T-helper 2 cell treated with Interferon-gamma antibody and Interleukin-4, amounts not matched to agents 5 μg/mL and 100 μg/mL, for 36 hours (primary cell): Measurements from ENCODE around the gene ENG.

Experiments
- DNase-seq: peaks from one replicate; pipeline ENCODE4 v3.0.0; 2021; ENCODE audit warnings: low spot score
- H3K27ac Mint-ChIP-seq: one replicate; pipeline ENCODE4 v1.8.0; 2021; ENCODE audit warnings: mild to moderate bottlenecking, mixed read lengths
- H3K27me3 Mint-ChIP-seq: one replicate; pipeline ENCODE4 v1.8.0; 2021; ENCODE audit warnings: low read depth, mixed read lengths
- H3K36me3 Mint-ChIP-seq: one replicate; pipeline ENCODE4 v1.8.0; 2021; ENCODE audit warnings: low read depth, mixed read lengths
- H3K4me1 Mint-ChIP-seq: one replicate; pipeline ENCODE4 v1.8.0; 2021; ENCODE audit warnings: low read depth, mixed read lengths
- H3K4me3 Mint-ChIP-seq: one replicate; pipeline ENCODE4 v1.8.0; 2022; ENCODE audit warnings: mild to moderate bottlenecking, moderate library complexity, mixed read lengths
- H3K9me3 Mint-ChIP-seq: one replicate; pipeline ENCODE4 v1.8.0; 2021; ENCODE audit warnings: mixed read lengths

The ENG gene

DNA sequence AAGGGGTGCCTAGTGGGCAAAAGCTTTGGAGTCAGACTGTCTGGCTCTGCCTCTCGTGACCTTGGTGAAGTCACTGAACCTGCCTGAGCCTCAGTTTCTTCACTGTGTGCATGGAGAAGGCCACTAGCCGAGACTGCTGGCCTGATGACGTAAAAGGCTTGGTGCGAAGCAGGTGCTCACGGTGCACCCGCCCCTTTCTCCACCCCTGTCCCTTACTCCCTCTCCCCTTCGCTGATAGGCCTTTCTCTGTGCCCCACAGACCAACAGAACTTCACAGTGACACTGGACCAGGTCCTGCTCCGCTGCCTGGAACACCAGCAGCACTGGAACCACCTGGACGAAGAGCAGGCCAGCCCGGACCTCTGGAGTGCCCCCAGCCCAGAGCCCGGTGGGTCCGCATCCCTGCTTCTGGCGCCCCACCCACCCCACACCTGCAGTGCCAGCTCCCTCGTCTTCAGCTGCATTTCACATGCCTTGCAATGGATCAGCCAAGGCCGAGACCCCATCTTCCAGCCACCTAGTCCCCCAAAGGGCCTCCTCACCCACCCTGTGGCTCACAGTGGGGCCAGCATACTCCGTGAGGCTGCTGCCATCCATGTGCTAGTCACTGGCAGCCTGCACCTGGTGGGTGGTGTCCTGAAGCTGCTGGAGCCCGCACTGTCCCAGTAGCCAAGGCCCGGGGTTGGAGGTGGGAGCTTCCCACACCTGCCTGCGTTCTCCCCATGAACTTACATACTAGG, 41.4 kb downstream of the ENG start:
- no peaks in the 10 kb centered on the region for H3K9me3 Mint-ChIP-seq
- no peak for DNase-seq
- H3K4me1 Mint-ChIP-seq, result no peaks in the 10 kb centered on the region
- no peak overlapping the region for H3K27ac Mint-ChIP-seq
- no peaks in the 10 kb centered on the region for H3K27me3 Mint-ChIP-seq
- H3K36me3 Mint-ChIP-seq, result peaks cover 31% of the 10 kb centered on the region
- no peak overlapping the region for H3K4me3 Mint-ChIP-seq

DNA sequence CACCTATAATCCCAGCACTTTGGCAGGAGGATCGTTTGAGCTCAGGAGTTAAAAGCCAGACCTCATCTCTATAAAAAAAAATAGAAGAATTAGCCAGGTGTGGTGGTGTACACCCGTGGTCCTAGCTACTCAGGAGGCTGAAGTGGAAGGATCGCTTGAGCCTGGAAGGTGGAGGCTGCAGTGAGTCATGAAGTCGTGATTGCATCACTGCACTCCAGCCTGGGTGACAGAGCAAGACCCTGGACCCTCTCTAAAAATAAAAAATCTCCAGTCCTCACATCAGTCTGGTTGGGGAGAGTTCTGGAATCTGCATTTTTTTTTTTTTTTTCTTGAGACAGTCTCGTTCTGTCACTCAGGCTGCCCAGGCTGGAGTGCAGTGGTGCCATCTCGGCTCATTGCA, 42.4 kb downstream of the ENG start:
- DNase-seq, result no peak
- H3K36me3 Mint-ChIP-seq, result peaks cover 32% of the 10 kb centered on the region
- H3K4me3 Mint-ChIP-seq, result no peak overlapping the region
- no peaks in the 10 kb centered on the region for H3K9me3 Mint-ChIP-seq
- H3K27ac Mint-ChIP-seq, result no peak overlapping the region
- H3K27me3 Mint-ChIP-seq, result no peaks in the 10 kb centered on the region
- H3K4me1 Mint-ChIP-seq, result no peaks in the 10 kb centered on the region

DNA sequence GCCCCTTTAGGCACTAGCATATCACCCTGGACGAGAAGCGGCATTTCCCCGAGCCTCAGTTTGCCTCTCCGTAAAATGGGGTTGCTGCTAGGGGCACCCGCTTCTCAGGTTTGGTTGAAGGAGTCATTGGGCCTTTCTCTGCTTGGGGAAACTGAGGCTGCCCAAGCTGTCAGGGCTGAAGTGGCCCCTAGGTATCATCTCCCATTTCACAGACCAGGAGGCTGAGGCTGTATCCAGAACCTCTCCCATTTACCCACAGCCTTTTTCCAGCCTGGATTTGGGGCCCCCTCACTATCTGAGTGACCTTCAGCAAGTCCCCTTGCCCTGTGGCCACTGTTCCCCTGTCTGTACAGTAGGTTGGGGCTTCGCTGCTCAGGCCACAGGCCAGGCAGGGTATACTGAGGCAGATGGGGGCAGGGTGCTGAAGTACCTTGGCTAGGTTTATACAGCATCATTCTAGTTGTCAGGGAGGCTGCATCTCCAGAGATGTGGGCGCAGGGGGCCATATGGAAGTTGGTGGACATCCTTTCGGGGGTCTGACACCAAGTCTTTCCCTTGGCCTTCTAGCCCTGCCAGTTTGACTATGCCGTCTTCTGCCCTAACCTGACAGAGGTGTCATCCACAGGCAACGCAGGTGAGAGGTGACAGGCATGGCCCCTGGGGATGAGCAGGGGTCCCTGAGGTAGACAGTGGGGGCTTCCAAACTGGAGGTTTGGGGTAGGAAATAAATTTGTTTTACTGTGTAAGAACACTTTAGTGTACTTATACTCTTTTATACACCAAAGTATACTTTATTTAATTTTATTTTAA, 43.9 kb downstream of the ENG start:
- Mint-ChIP-seq H3K9me3 (no peaks in the 10 kb centered on the region), H3K4me3 (no peak overlapping the region), H3K4me1 (peaks cover 3% of the 10 kb centered on the region), H3K27ac (no peak overlapping the region), H3K36me3 (peaks cover 40% of the 10 kb centered on the region), H3K27me3 (no peaks in the 10 kb centered on the region)
- no peak for DNase-seq

DNA sequence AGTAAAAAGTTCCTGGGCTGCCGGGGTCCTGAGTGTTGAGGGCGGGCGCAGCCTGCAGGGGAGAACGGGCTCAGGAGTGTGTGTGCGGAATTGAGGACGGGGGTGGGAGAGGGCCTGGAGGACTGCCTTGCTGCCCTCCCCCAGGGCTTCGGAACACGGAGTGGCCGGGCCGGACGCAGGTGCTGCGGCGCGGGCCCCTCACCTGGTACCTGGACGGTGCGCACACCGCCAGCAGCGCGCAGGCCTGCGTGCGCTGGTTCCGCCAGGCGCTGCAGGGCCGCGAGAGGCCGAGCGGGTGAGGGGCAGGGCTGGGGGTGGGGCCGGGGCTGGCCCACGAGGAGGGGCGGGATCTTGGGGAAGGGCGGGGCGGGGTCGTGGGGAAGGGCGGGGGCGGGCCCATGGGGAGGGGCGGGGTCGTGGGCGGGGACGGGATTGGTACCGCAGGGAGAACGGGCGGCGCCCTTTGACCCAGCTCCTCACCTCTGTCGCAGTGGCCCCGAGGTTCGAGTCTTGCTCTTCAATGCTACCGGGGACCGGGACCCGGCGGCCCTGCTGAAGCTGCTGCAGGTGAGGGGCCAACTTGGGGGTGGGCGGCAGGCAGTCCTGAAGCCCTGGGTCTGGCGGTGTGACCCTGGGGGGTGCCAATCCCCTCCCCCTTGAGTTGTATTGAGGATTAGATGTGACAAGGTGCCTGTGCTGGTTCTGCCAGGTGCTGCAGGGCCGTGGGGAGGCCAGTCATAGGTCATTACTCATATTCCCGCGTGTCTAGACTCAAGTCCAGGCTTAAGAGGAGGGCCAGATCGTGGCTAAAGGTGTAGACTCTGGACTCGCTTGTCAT, 44.7 kb downstream of the ENG start:
- Mint-ChIP-seq H3K27me3 (no peaks in the 10 kb centered on the region), H3K4me1 (peaks cover 3% of the 10 kb centered on the region), H3K4me3 (no peak overlapping the region), H3K9me3 (no peaks in the 10 kb centered on the region), H3K27ac (no peak overlapping the region), H3K36me3 (peaks cover 40% of the 10 kb centered on the region)
- DNase-seq, result no peak

DNA sequence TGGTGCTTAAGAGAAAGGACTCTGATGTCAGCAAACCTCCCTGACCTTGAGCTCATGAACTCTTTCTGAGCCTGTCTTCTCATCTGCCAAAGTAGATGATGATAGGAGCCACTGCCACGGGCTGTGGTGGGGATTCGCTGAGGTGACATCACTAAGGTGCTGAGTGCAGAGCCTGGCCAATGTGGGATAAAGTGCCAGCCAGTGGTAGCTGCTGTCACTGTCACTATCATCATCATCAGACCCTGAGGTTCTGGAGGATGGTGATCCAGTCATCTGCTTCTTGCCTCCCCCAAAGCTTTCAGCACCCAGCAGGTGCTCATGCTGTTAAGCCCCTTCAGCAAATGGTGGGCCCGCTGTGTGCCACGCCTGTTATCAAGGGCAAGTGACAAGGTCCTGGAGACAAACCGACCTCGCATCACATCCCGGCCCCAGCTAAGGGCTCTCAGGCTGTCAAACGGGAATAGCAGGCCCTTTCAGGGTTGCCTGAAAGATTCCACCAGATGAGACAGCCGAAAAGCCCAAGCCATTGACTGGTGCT, 45.4 kb downstream of the ENG start:
- no peak overlapping the region for H3K4me3 Mint-ChIP-seq
- no peak for DNase-seq
- H3K9me3 Mint-ChIP-seq, result no peaks in the 10 kb centered on the region
- no peaks in the 10 kb centered on the region for H3K27me3 Mint-ChIP-seq
- peaks cover 37% of the 10 kb centered on the region for H3K36me3 Mint-ChIP-seq
- H3K4me1 Mint-ChIP-seq, result peaks cover 6% of the 10 kb centered on the region
- no peak overlapping the region for H3K27ac Mint-ChIP-seq

DNA sequence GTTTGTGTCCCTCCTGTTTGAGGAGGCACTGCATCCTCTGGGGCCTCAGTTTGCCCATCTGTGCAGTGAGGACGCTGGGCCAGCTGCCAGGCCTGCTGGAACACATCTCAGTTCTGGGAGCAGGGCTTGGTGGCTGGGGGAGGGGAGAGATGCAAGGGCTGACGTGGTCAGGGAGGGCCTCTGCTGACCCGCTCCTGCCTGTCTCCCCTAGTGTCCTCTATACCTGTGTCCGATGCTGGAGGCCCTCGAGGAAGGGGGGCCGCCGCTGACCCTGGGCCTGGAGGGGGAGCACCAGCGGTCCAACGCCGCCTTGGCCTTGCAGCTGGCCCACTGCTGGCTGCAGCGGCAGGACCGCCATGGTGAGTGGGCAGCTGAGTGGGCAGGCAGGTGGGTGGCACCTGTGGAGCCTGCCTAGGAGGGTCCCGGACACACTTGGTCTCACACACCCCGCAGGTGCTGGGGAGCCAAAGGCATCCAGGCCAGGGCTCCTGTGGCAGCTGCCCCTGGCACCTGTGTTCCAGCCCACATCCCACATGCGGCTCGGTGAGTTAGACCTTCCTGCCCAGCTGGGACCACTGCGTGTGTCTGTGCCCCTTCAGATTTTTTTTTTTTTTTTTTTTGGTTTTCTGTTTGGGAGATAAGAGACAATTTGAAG, 46.0 kb downstream of the ENG start:
- no peaks in the 10 kb centered on the region for H3K27me3 Mint-ChIP-seq
- peaks cover 36% of the 10 kb centered on the region for H3K36me3 Mint-ChIP-seq
- H3K4me3 Mint-ChIP-seq, result no peak overlapping the region
- H3K27ac Mint-ChIP-seq, result no peak overlapping the region
- H3K9me3 Mint-ChIP-seq, result no peaks in the 10 kb centered on the region
- DNase-seq, result no peak
- peaks cover 9% of the 10 kb centered on the region for H3K4me1 Mint-ChIP-seq

DNA sequence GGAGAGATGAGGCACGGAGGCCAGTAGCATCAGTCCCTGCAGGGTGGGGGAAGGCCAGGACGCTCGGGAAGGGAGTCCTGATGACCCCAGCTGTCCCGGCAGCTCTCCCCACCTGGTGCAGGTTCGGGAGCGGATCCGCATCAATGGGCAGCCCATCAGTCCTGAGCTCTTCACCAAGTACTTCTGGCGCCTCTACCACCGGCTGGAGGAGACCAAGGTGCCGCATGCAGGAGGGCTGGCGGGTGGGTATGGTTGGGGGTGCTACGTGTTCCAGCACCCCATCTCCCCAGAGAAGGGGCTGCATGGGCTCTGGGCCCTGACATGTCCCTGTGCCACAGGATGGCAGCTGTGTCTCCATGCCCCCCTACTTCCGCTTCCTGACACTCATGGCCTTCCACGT, 47.6 kb downstream of the ENG start:
- Mint-ChIP-seq H3K9me3 (no peaks in the 10 kb centered on the region), H3K27ac (peak overlapping the region; percentile 45), H3K4me1 (peaks cover 13% of the 10 kb centered on the region), H3K36me3 (peaks cover 33% of the 10 kb centered on the region), H3K4me3 (no peak overlapping the region), H3K27me3 (no peaks in the 10 kb centered on the region)
- no peak for DNase-seq

DNA sequence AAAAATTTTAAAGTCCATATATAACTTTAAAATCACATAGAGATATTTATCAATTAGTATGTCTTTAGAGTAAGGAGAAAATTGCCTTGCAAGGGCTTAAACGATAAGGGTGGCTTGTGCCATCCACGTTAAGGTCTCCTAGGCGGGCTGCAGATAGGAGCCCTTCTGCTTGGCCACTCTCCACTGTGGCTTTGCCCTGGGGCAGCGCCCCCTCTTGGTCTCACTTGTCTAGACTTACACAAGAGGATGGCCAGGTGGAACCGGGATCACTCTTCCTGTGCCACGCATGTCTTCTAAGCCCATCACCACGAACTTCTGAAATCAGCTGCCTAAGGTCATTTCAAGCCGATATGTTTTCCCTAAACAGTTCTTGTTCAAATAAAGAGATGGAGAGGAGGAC, 48.8 kb downstream of the ENG start:
- H3K27me3 Mint-ChIP-seq, result no peaks in the 10 kb centered on the region
- H3K9me3 Mint-ChIP-seq, result no peaks in the 10 kb centered on the region
- H3K36me3 Mint-ChIP-seq, result peaks cover 30% of the 10 kb centered on the region
- H3K4me3 Mint-ChIP-seq, result no peak overlapping the region
- DNase-seq, result no peak
- peaks cover 17% of the 10 kb centered on the region for H3K4me1 Mint-ChIP-seq
- no peak overlapping the region for H3K27ac Mint-ChIP-seq

DNA sequence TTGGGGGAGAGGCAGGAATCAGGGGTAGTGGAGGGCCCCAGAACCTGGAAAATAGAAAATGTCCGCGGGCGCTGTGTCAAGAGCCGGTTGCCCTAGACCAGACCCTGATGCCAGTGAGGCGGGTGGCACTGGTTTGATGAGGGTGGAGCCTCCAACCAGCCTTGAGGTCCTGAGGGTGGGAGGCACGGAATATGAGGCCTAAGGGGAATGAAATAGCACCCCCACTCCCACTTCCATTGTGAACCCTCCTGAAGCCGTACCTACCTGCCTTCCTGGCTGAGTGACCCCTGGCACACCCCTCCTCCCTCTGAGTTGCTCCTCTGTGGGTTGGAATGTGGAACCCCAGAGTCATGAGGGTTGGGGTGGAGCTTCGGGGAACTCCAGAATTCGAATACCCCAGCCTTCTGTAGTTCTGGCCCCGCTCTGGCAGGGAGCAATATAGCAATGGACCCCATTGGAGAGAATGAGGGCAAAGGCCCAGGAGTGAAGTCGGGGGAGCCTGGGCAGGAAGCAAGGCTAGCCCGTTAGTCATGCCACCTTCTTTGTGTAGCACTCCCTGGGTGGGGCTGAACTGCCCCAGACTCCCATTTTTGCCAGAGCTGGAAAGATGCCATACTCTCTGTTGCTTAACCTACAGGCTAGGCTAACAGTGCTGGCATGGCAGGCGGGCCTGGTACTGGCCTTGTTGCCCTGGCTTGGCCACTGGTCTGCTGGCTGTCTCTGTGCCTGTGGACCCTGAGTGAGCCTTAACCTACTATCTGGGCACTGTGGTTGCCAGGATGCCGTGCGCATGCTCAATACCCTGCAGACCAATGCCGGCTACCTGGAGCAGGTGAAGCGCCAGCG, 50.7 kb downstream of the ENG start:
- Mint-ChIP-seq H3K36me3 (peaks cover 20% of the 10 kb centered on the region), H3K4me1 (peaks cover 17% of the 10 kb centered on the region), H3K4me3 (peak overlapping the region; percentile 97), H3K27me3 (no peaks in the 10 kb centered on the region), H3K27ac (peak overlapping the region; percentile 94), H3K9me3 (no peaks in the 10 kb centered on the region)
- DNase-seq, result no peak

DNA sequence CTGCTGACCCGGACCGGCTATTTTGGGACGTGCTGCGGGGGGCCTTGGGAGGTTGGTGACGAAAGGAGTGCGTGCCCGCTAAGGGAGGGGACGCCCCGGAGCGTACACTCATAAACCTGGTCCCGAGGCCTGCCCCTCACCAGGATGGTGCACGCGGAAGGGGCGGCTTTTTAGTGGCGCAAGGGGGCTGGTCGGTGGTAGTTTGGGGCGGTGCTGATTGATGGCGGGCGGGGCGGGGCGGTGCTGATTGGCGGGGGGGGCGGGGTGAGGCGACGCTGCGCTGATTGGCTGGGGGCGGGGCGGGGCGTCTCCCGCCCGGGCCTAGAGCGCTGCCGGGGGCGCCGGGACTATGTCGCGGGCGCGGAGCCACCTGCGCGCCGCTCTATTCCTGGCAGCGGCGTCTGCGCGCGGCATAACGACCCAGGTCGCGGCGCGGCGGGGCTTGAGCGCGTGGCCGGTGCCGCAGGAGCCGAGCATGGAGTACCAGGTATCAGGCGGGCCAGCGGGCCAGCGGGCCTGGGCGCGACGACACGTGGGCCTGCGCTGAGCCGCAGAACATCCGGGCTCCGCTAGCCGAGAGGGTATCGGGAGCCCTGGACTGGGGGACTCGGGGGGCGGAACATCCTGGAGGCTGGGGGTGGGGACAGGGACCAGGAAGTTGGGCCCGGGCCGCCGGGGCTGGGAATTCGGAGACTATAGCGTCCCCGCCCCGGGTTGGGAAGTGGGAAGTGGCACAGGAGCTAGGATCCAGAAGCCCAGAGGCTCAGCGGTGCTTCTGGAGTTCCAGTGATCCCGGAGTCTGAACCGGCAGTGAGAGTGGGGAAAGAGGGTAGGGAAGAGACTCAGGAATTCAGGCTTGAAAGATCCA, 51.6 kb downstream of the ENG start, which contains the start of gene FPGS:
TSS of gene FPGS (plus strand) at position 307 of the 868 bp plus-strand sequence. CDS start at position 350, 43 bp downstream.
- Mint-ChIP-seq H3K4me1 (peaks cover 19% of the 10 kb centered on the region), H3K9me3 (no peaks in the 10 kb centered on the region), H3K36me3 (peaks cover 17% of the 10 kb centered on the region), H3K27ac (peak within 1 kb of the TSS; percentile 94), H3K27me3 (no peaks in the 10 kb centered on the region), H3K4me3 (peak within 1 kb of the TSS; percentile 97)
- peak; percentile 82 for DNase-seq

DNA sequence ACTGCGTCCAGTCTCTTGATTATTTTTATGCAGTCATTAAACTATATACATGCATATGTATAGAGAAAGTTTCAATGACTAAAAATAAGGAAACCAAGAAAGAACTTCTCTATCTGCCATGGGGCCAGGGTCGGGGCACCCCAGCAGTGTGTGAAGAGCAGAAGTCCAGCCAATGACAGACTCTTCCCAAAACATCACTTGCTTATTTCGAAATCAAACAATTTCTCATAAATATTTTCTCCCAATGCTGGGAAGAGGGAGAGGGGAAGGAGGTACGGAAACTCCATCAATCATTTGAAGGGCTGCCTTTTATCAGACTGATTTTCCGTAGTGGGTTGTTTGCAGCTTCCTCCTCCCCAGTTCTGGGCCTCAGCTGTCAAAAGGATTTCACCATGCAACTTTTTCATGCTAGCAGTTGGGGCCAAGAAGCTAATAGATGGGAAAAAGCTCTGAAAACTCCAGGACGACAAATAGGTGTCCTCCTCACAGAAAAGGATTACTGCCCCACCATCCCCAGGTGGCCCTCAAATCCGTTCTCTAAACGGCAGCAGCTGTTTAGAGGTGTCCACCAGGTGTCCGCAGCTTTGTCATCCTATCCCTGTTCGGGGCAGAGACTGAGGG, 52.4 kb downstream of the ENG start:
- H3K9me3 Mint-ChIP-seq, result no peaks in the 10 kb centered on the region
- peak overlapping the region; percentile 76 for H3K27ac Mint-ChIP-seq
- DNase-seq, result no peak
- peaks cover 26% of the 10 kb centered on the region for H3K4me1 Mint-ChIP-seq
- peak overlapping the region; percentile 86 for H3K4me3 Mint-ChIP-seq
- H3K27me3 Mint-ChIP-seq, result no peaks in the 10 kb centered on the region
- H3K36me3 Mint-ChIP-seq, result peaks cover 9% of the 10 kb centered on the region
